HG03520 (cell line): ENCODE results near the gene TUB.

ENCODE experiments used
- ATAC-seq: cut with Tn5 transposase; IDR thresholded peaks from one replicate; pipeline ENCODE4 v1.9.1; 2021; ENCODE audit warnings: mild to moderate bottlenecking, moderate library complexity; ENCODE audit not compliant: unreplicated experiment

The TUB gene

DNA sequence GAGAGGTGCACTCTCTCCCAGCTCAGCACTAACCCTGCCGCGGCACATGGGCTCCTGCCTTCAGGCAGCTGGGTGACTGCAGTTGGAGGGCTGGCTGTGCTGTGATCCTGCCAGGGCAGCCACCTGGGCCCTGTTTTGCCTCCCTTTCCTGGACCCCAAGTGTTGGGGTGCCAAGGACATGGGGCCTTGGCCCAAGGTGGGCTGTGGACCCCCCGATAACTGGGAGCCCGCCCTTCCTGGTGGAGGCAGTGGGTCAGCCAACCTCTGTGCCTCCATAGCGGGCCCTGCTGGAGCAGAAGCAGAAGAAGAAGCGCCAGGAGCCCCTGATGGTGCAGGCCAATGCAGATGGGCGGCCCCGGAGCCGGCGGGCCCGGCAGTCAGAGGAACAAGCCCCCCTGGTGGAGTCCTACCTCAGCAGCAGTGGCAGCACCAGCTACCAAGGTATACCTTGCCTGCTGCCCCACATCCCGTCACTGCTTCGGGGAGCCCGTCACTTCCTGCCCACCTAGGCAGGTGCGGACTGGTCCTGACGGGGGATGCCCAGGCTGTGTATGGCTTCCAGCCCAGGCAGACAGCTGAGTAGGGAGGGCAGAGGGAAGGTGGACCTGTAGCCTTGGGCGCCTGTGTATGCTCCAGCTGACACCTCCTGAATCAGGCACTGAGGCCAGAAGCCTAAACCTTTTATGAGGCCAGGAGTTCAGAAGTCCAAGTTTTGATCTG is 8.9 kb downstream of the TUB start:
- no peak for ATAC-seq

DNA sequence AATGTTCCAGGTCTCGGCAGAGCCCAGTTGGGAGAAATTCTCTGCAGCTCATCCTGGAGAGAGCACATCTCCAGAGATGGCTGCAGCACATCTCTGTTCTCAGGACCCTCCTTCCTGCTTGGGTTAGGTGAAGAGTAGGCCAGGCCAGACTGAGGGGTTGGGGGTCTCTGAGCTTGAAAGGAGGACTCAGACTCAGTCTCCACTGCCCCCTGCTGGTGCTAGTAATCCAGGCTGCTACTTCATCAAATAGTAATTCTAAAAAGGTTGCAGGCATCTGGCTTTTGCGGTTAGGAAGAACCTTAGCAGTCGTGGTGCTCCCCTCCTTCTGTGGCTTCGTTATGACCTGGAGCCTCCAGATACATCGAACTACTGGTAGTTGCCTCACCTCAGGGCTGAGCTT is 9.7 kb downstream of the TUB start:
- no peak for ATAC-seq

DNA sequence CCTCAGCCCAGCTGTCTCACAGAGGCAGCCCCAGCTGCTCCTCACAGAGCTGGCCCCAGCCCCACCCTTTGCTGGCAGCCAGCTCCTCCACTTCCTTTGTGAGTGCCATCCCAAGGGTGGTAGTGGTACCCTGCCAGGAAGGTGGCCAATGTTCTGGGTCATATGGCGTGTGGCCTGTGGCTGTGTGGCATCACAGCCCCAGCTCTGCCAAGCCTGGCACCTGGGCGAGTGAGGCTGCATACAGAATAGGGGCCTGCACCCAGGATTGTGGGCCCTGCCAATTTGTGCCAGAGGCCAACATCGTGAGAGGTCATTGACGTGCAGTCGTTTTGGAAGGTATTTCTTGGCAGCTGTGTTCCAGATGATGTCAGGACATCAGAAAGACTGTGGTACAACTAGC is 10.7 kb downstream of the TUB start:
- ATAC-seq, result no peak

DNA sequence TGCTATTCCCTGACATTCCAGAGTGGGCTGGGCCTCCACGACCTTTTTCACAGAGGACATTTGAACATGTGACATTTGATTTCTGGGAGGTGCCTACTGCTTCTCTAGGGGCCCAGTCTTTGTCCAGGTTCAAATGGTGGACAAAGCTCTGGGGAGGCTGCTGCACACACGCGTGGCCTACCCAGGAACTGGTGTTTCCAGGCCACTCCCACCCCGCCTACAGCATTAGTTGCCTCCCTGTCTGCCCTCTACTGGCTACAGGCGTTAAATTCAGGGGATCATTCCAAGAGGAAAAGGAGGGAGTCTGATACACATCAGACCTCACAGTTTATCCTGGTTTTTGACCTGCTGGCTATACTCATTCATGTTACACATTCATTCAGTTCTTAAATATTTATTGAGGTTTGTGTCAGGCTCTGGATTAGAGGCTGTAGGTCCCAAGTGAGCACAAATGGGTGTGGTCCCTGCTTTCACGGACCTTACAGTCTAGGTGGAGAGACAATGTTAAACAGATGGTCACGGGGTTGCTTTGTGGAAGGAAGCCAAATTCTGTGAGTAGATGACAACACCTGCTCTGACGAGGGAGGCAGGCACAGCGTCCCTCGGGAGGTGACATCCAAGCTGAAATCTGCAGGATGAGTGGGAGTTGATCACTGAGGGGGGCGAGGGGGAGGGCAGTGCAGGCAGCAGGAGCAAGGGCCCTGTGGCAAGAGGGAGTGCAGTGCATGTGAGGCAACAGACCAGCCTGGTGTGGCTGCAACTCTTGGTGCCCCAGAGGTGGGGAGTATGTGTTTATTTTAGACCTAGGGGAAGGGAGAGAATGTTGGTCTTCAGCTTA is 11.8 kb downstream of the TUB start:
- peak; percentile 78 for ATAC-seq

DNA sequence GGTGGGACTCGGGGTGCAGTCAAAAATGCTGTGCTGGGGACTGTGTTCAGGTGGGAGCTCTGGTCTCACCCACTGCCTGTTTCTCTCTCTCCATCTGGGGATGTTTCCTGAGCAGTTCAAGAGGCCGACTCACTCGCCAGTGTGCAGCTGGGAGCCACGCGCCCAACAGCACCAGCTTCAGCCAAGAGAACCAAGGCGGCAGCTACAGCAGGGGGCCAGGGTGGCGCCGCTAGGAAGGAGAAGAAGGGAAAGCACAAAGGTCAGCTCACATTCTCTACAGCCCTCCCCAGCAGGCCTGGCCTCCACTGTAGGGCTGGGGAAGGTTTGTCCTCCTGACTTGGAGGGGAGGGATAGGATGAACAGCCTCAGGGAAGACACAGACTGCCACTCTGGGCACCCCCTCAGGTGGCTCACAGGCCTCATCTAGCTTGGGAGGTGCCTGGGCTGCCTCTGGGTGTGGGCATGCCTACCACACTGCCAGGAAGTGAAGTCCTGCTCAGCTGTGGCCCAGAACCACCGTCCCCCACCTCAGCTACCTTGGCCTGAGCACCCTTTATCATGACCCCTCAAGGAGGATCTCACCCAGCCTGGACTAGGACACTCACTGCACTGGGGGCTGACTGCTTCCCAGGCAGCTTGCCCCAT is 13.0 kb downstream of the TUB start:
- ATAC-seq, result no peak

GRCh38 chr11:8094656-8095055 is 13.6 kb downstream of the TUB start:
- ATAC-seq, result no peak

- ATAC-seq, result no peak
These were observed 14.4 kb downstream of the TUB start for GRCh38 chr11:8095371-8095770.

DNA sequence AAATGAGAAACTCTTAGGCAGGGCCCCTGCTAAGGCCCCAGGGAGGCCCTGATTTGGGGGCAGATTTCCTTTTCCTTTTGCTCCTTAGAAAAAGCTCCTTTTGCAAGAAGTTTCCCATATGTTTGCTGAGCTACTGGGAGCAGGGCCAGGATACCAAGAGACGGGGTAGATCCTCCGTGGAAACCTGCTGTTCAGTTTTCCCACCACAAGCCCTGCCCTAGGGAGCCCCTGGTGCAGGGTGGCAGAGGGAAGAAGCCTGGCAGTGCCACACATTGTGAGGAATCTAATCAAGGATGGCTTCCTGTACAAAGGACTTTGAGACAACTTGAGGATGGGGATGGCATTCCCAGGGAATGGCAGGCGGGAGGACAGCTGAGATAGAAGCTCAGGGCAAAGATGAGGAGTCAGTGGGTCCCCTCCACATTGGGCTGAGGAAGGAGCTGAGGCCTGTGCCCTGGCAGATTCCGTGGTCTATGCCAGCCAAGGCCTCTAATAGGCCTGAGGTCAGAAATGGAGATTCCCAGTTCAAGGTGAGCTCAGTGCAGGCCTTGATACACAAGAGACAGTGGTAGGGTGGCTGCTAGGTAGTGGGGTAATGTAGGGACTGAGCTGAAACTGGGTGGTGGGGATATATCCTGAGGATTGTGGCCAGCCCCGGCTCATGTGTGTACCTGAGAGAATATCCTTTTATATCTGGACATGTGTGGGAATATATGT is 15.0 kb downstream of the TUB start:
- no peak for ATAC-seq

DNA sequence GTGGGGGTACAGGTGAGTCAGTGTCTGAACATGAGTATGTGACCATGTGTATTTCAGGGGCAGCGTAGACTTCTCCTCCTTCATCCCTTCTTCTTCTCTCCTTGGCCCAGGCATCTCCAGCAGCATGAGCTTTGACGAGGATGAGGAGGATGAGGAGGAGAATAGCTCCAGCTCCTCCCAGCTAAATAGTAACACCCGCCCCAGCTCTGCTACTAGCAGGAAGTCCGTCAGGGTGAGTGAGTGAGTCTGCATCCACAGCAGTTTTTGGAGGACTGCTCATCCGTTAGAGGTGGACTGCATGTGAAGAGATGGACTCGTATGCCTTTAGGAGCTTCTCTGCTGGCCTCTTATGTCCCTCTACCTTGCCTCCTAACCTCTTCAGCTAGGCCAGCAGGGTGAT is 15.6 kb downstream of the TUB start:
- no peak for ATAC-seq

- ATAC-seq, result no peak
These were observed 16.1 kb downstream of the TUB start for GRCh38 chr11:8097062-8097461.

- no peak for ATAC-seq
These were observed 16.5 kb downstream of the TUB start for GRCh38 chr11:8097468-8097867.

GRCh38 chr11:8097926-8098325 is 16.9 kb downstream of the TUB start:
- ATAC-seq, result no peak

DNA sequence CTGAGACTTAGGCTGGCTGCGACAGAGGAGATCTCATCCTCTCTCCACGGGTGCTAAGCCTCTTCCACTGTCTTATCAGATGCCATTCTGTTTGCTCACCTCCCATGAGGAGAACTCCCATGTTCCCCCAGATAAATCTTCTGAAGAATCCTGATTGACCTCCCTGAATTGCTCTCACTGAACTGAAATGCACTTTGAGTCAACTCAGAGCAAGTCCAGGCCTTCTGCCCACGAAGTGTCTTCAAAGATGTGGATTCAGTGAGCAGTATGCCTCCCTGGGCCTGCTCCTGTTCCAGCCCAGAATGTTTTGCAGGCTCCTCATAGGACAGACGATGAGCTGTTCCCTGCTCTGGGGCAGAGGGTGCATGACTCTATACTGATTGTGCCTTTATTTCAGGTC is 17.4 kb downstream of the TUB start:
- no peak for ATAC-seq

DNA sequence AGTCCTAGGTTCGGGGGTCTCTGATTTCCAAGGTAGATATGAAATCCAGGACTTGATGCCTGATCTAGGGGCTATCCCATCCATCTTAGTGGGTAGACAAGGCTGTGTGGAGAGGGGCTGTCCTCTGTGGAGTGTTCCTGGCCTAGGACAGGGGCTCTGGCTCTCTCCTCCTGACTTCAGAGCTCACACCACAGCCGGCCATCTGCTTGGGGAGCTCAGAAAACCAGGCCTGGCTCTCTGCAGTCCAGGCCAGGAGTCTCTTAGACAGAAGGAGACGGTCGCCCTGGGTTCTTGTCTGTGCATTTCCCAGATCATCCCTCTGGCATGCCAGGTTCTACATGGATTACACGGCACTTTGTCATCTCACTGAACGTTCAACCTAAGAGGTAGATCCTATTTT is 17.9 kb downstream of the TUB start:
- no peak for ATAC-seq

DNA sequence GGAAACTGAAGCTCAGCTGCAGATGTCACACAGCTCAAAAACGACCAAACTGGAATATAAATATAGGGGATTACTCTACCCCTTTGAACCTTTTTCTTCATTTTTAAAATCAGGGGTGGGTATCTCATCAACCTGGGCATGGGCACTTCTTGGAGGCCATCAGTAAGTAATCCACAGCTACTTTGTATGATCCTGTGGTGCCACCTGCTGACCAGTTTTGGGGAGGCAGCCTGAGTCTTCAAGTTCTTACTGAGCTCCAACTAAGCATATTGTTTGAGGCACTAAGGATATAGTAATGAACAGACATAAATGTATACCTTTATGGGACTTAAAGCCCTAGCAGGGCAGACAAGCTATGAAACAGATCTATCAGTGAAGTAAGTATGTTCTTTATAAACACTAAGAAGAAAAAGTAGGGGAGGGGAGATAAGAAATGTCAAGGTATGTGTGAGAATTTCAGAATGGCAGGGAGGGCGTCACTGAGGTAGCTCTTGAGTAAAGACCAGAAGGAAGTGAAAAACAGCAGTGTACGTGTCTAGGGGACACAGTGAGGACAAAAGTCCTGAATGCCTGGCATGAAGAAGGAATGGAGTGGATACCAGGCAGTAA is 18.4 kb downstream of the TUB start:
- ATAC-seq, result peak; percentile 71

DNA sequence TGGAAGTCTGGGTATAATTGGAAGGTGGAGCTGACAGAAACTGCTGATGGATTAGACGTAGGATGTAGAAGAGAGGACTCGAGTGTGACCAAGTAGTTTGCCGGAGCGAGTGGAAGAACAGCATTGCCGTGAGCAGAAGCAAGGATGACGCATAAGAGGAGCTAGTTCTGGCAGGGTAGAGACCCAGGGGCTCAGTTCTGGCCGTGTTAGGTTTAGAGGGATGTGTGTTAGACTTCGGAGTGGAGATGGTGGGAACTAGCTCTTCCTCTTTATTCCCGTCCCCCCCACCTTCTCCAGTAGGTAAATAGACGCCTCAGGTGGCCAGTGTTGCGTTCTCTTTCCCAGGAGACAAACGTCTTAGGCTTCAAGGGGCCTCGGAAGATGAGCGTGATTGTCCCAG is 19.1 kb downstream of the TUB start:
- no peak for ATAC-seq

GRCh38 chr11:8100605-8101004 is 19.6 kb downstream of the TUB start:
- ATAC-seq, result no peak

- no peak for ATAC-seq
These were observed 20.4 kb downstream of the TUB start for GRCh38 chr11:8101421-8101820.

DNA sequence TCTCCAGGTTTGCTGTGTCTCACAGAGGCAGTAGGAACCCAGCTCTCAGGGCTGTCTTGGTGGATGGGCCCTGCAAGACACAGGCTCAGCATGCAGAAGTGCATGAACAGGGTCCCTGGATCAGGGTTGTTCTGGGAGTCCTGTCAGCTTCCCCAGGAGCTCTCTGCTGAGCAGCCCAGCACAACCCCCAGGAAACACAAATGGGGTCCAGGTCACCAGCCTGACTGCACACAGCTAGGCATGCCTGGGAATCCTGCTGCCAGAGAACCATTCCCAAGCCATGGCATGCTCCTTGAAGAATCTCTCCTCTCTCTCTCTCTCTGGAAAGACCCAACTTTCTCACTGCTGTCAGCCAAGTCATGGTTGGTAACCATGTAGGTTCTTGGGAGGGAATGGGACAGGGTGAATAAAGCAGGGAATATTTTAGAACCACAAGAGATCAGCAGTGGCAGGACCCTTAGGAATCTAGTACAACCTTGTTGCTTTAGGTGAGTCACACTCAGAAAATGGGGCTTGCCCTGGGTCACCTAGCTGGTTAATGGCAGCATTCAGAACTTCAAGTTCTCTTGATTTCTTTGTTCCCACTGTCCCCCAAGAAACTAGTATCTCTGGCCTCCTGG is 21.4 kb downstream of the TUB start:
- no peak for ATAC-seq

DNA sequence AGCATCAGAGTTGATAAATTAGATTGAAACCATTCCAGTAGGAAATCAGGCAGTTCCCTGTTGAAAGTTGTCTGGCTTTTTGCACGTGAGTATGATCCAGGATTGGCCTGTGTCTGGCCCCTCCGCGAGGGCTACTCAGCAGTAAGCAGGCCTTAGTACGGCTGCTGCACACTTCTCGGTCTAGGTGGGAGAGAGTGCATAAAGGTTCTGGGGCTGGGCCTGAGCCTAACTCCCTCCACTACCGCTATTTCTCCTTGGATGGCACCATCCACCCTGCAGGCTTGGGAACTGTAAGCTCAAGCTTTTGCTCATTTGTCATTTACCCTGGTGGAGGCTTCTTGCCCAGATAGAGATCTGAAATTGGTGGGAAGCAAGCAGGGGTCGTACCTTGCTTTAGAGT is 22.0 kb downstream of the TUB start:
- ATAC-seq, result no peak
